NCI-H748 treated with DMSO at 0.1 percent for 48 hours (cell line): Measurements from ENCODE around the gene FZD7.
A peak's percentile ranks its signal among the peaks of the same experiment; 100 is the strongest.

Experiments
- DNase-seq: peaks from one replicate; lab custom pipeline; 2025; lab: John Stamatoyannopoulos, UW

Gene FZD7

GRCh38 chr2:202033317-202034248, at the start of gene FZD7:
TSS of gene FZD7 (plus strand) at chr2:202033855. CDS start at chr2:202034648, 793 bp downstream.
- peak; percentile 78 for DNase-seq

GRCh38 chr2:201984333-201984732, 49.3 kb upstream of the FZD7 start:
- DNase-seq = no peak

- DNase-seq = no peak
Measured at GRCh38 chr2:201984800-201985525, 48.7 kb upstream of the FZD7 start.

GRCh38 chr2:201985728-201986462, 47.8 kb upstream of the FZD7 start:
- no peak for DNase-seq

- DNase-seq = no peak
Measured at GRCh38 chr2:201986463-201986735, 47.3 kb upstream of the FZD7 start.

- DNase-seq = no peak
Measured at GRCh38 chr2:201987426-201987825, 46.2 kb upstream of the FZD7 start.

GRCh38 chr2:201990069-201990468, 43.6 kb upstream of the FZD7 start:
- DNase-seq = no peak

- DNase-seq = no peak
Measured at GRCh38 chr2:201992960-201993359, 40.7 kb upstream of the FZD7 start.

- DNase-seq = no peak
Measured at GRCh38 chr2:201994973-201995638, 38.5 kb upstream of the FZD7 start.

GRCh38 chr2:201996006-201996405, 37.6 kb upstream of the FZD7 start:
- DNase-seq = no peak

- no peak for DNase-seq
Measured at GRCh38 chr2:201996679-201997314, 36.9 kb upstream of the FZD7 start.

GRCh38 chr2:201999279-201999678, 34.4 kb upstream of the FZD7 start:
- DNase-seq = no peak

GRCh38 chr2:202001826-202002225, 31.8 kb upstream of the FZD7 start:
- no peak for DNase-seq

- no peak for DNase-seq
Measured at GRCh38 chr2:202002381-202002780, 31.3 kb upstream of the FZD7 start.

- DNase-seq = no peak
Measured at GRCh38 chr2:202005272-202005887, 28.3 kb upstream of the FZD7 start.

GRCh38 chr2:202006301-202006700, 27.4 kb upstream of the FZD7 start:
- DNase-seq = no peak

GRCh38 chr2:202007015-202007982, 26.4 kb upstream of the FZD7 start:
- DNase-seq = no peak

- no peak for DNase-seq
Measured at GRCh38 chr2:202007983-202008354, 25.7 kb upstream of the FZD7 start.

- DNase-seq = no peak
Measured at GRCh38 chr2:202009019-202009481, 24.6 kb upstream of the FZD7 start.

- DNase-seq = no peak
Measured at GRCh38 chr2:202009581-202009980, 24.1 kb upstream of the FZD7 start.
